DND-41 (cell line): ENCODE results near the gene TESK1.

Source experiments
- EZH2 ChIP-seq: IDR thresholded peaks from 3 replicates; pipeline ENCODE4 v1.6.1; 2012; ENCODE audit warnings: borderline replicate concordance, low read depth, mild to moderate bottlenecking, moderate library complexity, low read length, inconsistent platforms; ENCODE audit not compliant: severe bottlenecking
- TF ChIP-seq, protein P1 (sequence below): IDR thresholded peaks from 2 replicates; pipeline ENCODE4 v1.5.1; 2012; ENCODE audit warnings: borderline replicate concordance, low read length, moderate library complexity, mild to moderate bottlenecking; ENCODE audit not compliant: poor library complexity, severe bottlenecking; ENCODE audit errors: extremely low read depth

DNA sequence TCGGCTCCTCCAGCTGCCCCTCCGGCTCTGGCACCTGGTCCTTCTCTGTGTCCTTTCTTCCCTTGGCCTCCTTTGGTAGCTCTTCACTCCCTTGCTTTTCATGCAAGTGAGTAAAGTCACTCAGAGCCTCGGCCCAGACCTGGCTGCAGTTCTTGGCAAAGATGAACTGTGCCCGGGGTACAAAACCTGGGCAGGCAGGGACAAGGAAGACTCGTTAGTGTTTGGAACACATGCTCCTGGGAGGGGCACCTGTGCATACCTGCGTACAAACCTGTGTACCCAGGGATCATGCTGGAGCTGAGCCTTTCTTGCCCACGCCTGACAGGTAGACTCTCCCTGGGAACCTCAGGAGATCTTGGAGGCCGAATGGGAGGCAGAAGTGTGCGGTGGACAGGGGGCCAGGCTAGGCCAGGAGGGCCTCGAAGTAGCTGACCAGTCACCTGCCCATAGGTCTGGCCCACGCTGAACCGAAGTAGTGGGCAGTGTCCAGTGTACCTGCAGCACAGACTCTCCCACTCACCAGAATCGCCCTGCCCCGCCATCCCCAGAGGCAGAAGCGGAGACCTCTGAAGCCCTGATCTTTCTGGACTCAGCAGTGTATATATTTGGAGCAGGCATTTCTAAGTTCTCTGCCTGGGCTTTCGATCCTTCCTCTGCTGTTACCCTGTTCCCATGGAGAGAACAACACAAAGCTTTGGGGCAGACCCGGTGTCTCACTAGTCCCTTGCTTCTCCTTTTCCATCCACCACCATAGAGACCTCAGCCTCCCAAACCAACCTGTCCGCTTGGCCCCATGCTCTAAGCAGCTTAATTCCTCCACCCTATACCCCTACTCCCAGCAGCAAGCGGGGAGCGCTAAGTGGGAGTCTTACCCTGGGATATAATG, 41.9 kb upstream of the TESK1 start:
- TF ChIP-seq, protein P1, sequence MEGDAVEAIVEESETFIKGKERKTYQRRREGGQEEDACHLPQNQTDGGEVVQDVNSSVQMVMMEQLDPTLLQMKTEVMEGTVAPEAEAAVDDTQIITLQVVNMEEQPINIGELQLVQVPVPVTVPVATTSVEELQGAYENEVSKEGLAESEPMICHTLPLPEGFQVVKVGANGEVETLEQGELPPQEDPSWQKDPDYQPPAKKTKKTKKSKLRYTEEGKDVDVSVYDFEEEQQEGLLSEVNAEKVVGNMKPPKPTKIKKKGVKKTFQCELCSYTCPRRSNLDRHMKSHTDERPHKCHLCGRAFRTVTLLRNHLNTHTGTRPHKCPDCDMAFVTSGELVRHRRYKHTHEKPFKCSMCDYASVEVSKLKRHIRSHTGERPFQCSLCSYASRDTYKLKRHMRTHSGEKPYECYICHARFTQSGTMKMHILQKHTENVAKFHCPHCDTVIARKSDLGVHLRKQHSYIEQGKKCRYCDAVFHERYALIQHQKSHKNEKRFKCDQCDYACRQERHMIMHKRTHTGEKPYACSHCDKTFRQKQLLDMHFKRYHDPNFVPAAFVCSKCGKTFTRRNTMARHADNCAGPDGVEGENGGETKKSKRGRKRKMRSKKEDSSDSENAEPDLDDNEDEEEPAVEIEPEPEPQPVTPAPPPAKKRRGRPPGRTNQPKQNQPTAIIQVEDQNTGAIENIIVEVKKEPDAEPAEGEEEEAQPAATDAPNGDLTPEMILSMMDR: no peak
- no peak for TF ChIP-seq EZH2
